ENCODE results near the gene FPGS. TPM values are rescaled to one million over a fixed set of nuclear protein-coding genes. Genes with fewer than 3 reads are reported as not detected.

FPGS gene
- polyA plus RNA-seq, 3 donors: 21.3 to 28.5 (median 25.2) TPM

- 2% methylated on average over 5 of the region's 10 CpGs for WGBS (ENCODE audit: insufficient coverage)
- Histone ChIP-seq H2AFZ (ENCODE audit: insufficient read depth, low read depth, low read length, poor library complexity, severe bottlenecking) (peak overlapping the region; percentile 82), H3K4me3 (replicated peaks in 1 of 3; ENCODE audit: low read depth in 2 of 3, low read length in 3 of 3) (peak overlapping the region; percentile 22 to 92 (median 53)), H3K4me1 (ENCODE audit: control insufficient read depth in 1 of 2, insufficient read depth in 2 of 2, low read length in 2 of 2) (peaks cover 33 to 39% of the 10 kb centered on the region in 2 donors), H3K27ac (ENCODE audit: low read depth in 1 of 2, low read length in 2 of 2) (peak overlapping the region; percentile 92 to 94), H3K4me2 (replicated peaks; ENCODE audit: extremely low read depth, low read length, poor library complexity, severe bottlenecking) (peak overlapping the region; percentile 97), H3K9ac (ENCODE audit: insufficient read depth, low read length, poor library complexity, severe bottlenecking) (peak overlapping the region; percentile 85), H4K20me1 (ENCODE audit: insufficient read depth, low read length) (peaks cover 10% of the 10 kb centered on the region), H3K36me3 (replicated peaks in 1 of 2; ENCODE audit: control insufficient read depth in 1 of 2, insufficient read depth in 2 of 2, low read length in 2 of 2) (peaks cover 3 to 4% of the 10 kb centered on the region in 2 donors), H3K9me3 (replicated peaks in 1 of 2; ENCODE audit: control insufficient read depth in 1 of 2, insufficient read depth in 1 of 2, low read length in 2 of 2) (no peaks in the 10 kb centered on the region), H3K27me3 (ENCODE audit: control insufficient read depth in 2 of 2, insufficient read depth in 2 of 2, low read length in 2 of 2) (no peaks in the 10 kb centered on the region), H3K79me2 (ENCODE audit: insufficient read depth, low read length) (peaks cover 22% of the 10 kb centered on the region)
- TF ChIP-seq CTCF (IDR thresholded peaks at IDR 0.05): no peak
- H3K4me1 Mint-ChIP-seq: peaks cover 41% of the 10 kb centered on the region
- DNase-seq: peak; percentile 59 to 85 (median 76)
- intact Hi-C loops (cut with micrococcal nuclease): loop anchor here in 1 of 2 donors (5.0 kb wide), 2 partner anchors 35 to 65 kb away; no protein-coding TSS in a partner anchor
- peaks cover 7 to 12% of the 10 kb centered on the region in 2 donors for H3K36me3 Mint-ChIP-seq
- H3K4me3 Mint-ChIP-seq: peak overlapping the region; percentile 73 to 85
- H3K27me3 Mint-ChIP-seq (ENCODE audit: low read depth in 3 of 3): peaks cover 6 to 11% (median 9%) of the 10 kb centered on the region in 3 donors
- H3K9me3 Mint-ChIP-seq: peaks cover 0 to 2% (median 0%) of the 10 kb centered on the region in 7 donors
- H3K27ac Mint-ChIP-seq: peak overlapping the region; percentile 89 to 97 (median 94)
Observed at GRCh38 chr9:127801955-127802575, 617 bp upstream of the FPGS start.

DNA sequence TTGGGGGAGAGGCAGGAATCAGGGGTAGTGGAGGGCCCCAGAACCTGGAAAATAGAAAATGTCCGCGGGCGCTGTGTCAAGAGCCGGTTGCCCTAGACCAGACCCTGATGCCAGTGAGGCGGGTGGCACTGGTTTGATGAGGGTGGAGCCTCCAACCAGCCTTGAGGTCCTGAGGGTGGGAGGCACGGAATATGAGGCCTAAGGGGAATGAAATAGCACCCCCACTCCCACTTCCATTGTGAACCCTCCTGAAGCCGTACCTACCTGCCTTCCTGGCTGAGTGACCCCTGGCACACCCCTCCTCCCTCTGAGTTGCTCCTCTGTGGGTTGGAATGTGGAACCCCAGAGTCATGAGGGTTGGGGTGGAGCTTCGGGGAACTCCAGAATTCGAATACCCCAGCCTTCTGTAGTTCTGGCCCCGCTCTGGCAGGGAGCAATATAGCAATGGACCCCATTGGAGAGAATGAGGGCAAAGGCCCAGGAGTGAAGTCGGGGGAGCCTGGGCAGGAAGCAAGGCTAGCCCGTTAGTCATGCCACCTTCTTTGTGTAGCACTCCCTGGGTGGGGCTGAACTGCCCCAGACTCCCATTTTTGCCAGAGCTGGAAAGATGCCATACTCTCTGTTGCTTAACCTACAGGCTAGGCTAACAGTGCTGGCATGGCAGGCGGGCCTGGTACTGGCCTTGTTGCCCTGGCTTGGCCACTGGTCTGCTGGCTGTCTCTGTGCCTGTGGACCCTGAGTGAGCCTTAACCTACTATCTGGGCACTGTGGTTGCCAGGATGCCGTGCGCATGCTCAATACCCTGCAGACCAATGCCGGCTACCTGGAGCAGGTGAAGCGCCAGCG is 1.0 kb downstream of the FPGS start:
- no peak for TF ChIP-seq CTCF (IDR thresholded peaks at IDR 0.05)
- intact Hi-C loops (cut with micrococcal nuclease): loop anchor here in 1 of 2 donors (5.0 kb wide), 2 partner anchors 34 to 64 kb away; no protein-coding TSS in a partner anchor
- WGBS (ENCODE audit: insufficient coverage): 48% methylated on average over 14 of the region's 18 CpGs

More for the DNA sequence above, 1.0 kb downstream of the FPGS start:
- DNase-seq: peak in 2 of 3 donors; percentile 57 to 63
- peaks cover 32% of the 10 kb centered on the region for H3K4me1 Mint-ChIP-seq
- H3K27ac Mint-ChIP-seq: peak overlapping the region; percentile 88 to 94 (median 89)
- Histone ChIP-seq H3K27me3 (ENCODE audit: control insufficient read depth in 2 of 2, insufficient read depth in 2 of 2, low read length in 2 of 2) (no peaks in the 10 kb centered on the region), H3K9ac (ENCODE audit: insufficient read depth, low read length, poor library complexity, severe bottlenecking) (peak overlapping the region; percentile 85), H3K4me2 (replicated peaks; ENCODE audit: extremely low read depth, low read length, poor library complexity, severe bottlenecking) (peak overlapping the region; percentile 97), H2AFZ (ENCODE audit: insufficient read depth, low read depth, low read length, poor library complexity, severe bottlenecking) (peak overlapping the region; percentile 82), H3K4me3 (replicated peaks in 1 of 3; ENCODE audit: low read depth in 2 of 3, low read length in 3 of 3) (peak overlapping the region; percentile 67 to 92 (median 72)), H4K20me1 (ENCODE audit: insufficient read depth, low read length) (peaks cover 10% of the 10 kb centered on the region), H3K36me3 (replicated peaks in 1 of 2; ENCODE audit: control insufficient read depth in 1 of 2, insufficient read depth in 2 of 2, low read length in 2 of 2) (peaks cover 18 to 19% of the 10 kb centered on the region in 2 donors), H3K27ac (ENCODE audit: low read depth in 1 of 2, low read length in 2 of 2) (peak overlapping the region; percentile 74 to 94), H3K9me3 (replicated peaks in 1 of 2; ENCODE audit: control insufficient read depth in 1 of 2, insufficient read depth in 1 of 2, low read length in 2 of 2) (no peaks in the 10 kb centered on the region), H3K79me2 (ENCODE audit: insufficient read depth, low read length) (peaks cover 22% of the 10 kb centered on the region), H3K4me1 (ENCODE audit: control insufficient read depth in 1 of 2, insufficient read depth in 2 of 2, low read length in 2 of 2) (peaks cover 33 to 37% of the 10 kb centered on the region in 2 donors)
- H3K9me3 Mint-ChIP-seq: peaks cover 0 to 2% (median 0%) of the 10 kb centered on the region in 7 donors
- H3K4me3 Mint-ChIP-seq: peak overlapping the region; percentile 94
- peaks cover 20 to 27% of the 10 kb centered on the region in 2 donors for H3K36me3 Mint-ChIP-seq
- peaks cover 0 to 2% (median 0%) of the 10 kb centered on the region in 3 donors for H3K27me3 Mint-ChIP-seq (ENCODE audit: low read depth in 3 of 3)

Measured in CD14-positive monocyte (primary cell).